Measurements from ENCODE around the gene HACL1. TPM values are rescaled to one million over a fixed set of nuclear protein-coding genes. Genes with fewer than 3 reads are reported as not detected.

Gene HACL1
- total RNA-seq = 35.8 TPM
- polyA plus RNA-seq = 10 to 100 TPM; 35.8 to 44.8 (median 39.1) TPM

- ATAC-seq (ENCODE audit: low read depth in 2 of 2) (peak; percentile 91 to 92), DNase-seq (peak; percentile 98 to 99 (median 99))
- peaks cover 31% of the 10 kb centered on the region for H3K4me1 ChIP-seq (ENCODE audit: control insufficient read depth, insufficient read depth, low read length, poor library complexity, severe bottlenecking)
- H3K36me3 Mint-ChIP-seq = peaks cover 40% of the 10 kb centered on the region
- H3K9me3 ChIP-seq (ENCODE audit: control insufficient read depth in 2 of 2, low read length in 2 of 2) = no peaks in the 10 kb centered on the region
- H3K36me3 ChIP-seq (ENCODE audit: control insufficient read depth, insufficient read depth, low read length) = peaks cover 27% of the 10 kb centered on the region
- H3K4me3 Mint-ChIP-seq = peak within 1 kb of the TSS; percentile 97 to 99 (median 98)
- H3K4me1 Mint-ChIP-seq = peaks cover 23 to 71% (median 53%) of the 10 kb centered on the region in 4 donors
- peak within 1 kb of the TSS; percentile 97 to 99 (median 99) for H3K27ac Mint-ChIP-seq
- peak within 1 kb of the TSS; percentile 94 for H3K4me3 ChIP-seq (ENCODE audit: low read depth, low read length)
- no peaks in the 10 kb centered on the region for H3K27me3 ChIP-seq (ENCODE audit: control insufficient read depth, insufficient read depth, low read length)
- H3K27me3 Mint-ChIP-seq = peaks cover 4% of the 10 kb centered on the region
- peak within 1 kb of the TSS; percentile 95 for H3K27ac ChIP-seq (ENCODE audit: insufficient read depth, low read length, poor library complexity, severe bottlenecking)
- no peaks in the 10 kb centered on the region for H3K9me3 Mint-ChIP-seq
Measured at GRCh38 chr3:15601399-15602145, at the start of gene HACL1, which contains the start of gene BTD. Gene HACL1 (minus strand): TSS chr3:15601569. CDS start chr3:15601463, 106 bp downstream. Gene BTD (plus strand): TSS chr3:15601745. CDS start chr3:15635440, 33,695 bp downstream.

DNA sequence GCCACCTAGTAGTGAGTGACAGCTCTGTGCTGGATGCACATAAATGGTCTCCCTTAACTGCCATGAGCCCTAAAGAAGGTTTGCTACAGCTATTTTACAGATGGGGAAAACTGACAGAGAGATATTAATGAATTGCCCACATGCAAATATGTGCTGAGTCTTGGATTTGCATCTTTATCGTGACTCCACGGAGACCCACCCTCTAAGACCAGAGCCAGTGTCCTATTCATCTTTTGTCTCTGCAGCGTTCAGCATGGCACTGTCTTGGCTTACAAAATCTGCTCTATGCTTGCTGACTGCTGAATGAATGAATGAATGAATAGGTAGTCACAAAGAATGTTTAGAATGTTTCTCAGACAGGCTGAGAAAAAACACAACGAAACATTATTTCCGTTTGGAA lies 48.5 kb upstream of the HACL1 start:
- H3K4me3 Mint-ChIP-seq = no peak overlapping the region
- no peak for ATAC-seq (ENCODE audit: low read depth in 2 of 2)
- peaks cover 0 to 5% (median 2%) of the 10 kb centered on the region in 7 donors for H3K9me3 Mint-ChIP-seq
- H3K36me3 Mint-ChIP-seq = peaks cover 19% of the 10 kb centered on the region
- H3K27me3 Mint-ChIP-seq = no peaks in the 10 kb centered on the region
- peaks cover 32% of the 10 kb centered on the region for H3K4me1 ChIP-seq (ENCODE audit: control insufficient read depth, insufficient read depth, low read length, poor library complexity, severe bottlenecking)
- H3K4me1 Mint-ChIP-seq = peaks cover 8 to 41% (median 34%) of the 10 kb centered on the region in 4 donors
- peaks cover 3% of the 10 kb centered on the region for H3K36me3 ChIP-seq (ENCODE audit: control insufficient read depth, insufficient read depth, low read length)
- no peak overlapping the region for H3K27ac ChIP-seq (ENCODE audit: insufficient read depth, low read length, poor library complexity, severe bottlenecking)
- no peak overlapping the region for H3K4me3 ChIP-seq (ENCODE audit: low read depth, low read length)
- no peaks in the 10 kb centered on the region for H3K27me3 ChIP-seq (ENCODE audit: control insufficient read depth, insufficient read depth, low read length)
- no peak for DNase-seq
- peaks cover 0 to under 1% of the 10 kb centered on the region in 2 experiments for H3K9me3 ChIP-seq (ENCODE audit: control insufficient read depth in 2 of 2, low read length in 2 of 2)
- peak overlapping the region in 1 of 3 donors; percentile 82 for H3K27ac Mint-ChIP-seq

GRCh38 chr3:15649341-15649740 lies 48.0 kb upstream of the HACL1 start:
- Histone ChIP-seq H3K4me1 (ENCODE audit: control insufficient read depth, insufficient read depth, low read length, poor library complexity, severe bottlenecking) (peaks cover 32% of the 10 kb centered on the region), H3K9me3 (ENCODE audit: control insufficient read depth in 2 of 2, low read length in 2 of 2) (no peaks in the 10 kb centered on the region), H3K36me3 (ENCODE audit: control insufficient read depth, insufficient read depth, low read length) (peaks cover 7% of the 10 kb centered on the region), H3K4me3 (ENCODE audit: low read depth, low read length) (no peak overlapping the region), H3K27ac (ENCODE audit: insufficient read depth, low read length, poor library complexity, severe bottlenecking) (no peak overlapping the region), H3K27me3 (ENCODE audit: control insufficient read depth, insufficient read depth, low read length) (no peaks in the 10 kb centered on the region)
- Mint-ChIP-seq H3K27me3 (no peaks in the 10 kb centered on the region), H3K27ac (peak overlapping the region in 2 of 3 donors; percentile 60 to 82), H3K9me3 (peaks cover 0 to 5% (median 2%) of the 10 kb centered on the region in 7 donors), H3K36me3 (peaks cover 22% of the 10 kb centered on the region), H3K4me3 (peak overlapping the region in 1 of 4 donors; percentile 67), H3K4me1 (peaks cover 8 to 41% (median 34%) of the 10 kb centered on the region in 4 donors)
- DNase-seq (no peak), ATAC-seq (ENCODE audit: low read depth in 2 of 2) (no peak)

GRCh38 chr3:15647611-15648167 lies 46.3 kb upstream of the HACL1 start:
- peak overlapping the region; percentile 0 to 89 (median 72) for H3K4me3 Mint-ChIP-seq
- no peaks in the 10 kb centered on the region for H3K27me3 Mint-ChIP-seq
- ATAC-seq (ENCODE audit: low read depth in 2 of 2) (peak; percentile 81 to 82), DNase-seq (peak in 2 of 3 donors; percentile 47 to 86)
- H3K27ac Mint-ChIP-seq = peak overlapping the region in 2 of 3 donors; percentile 47 to 94
- H3K4me1 ChIP-seq (ENCODE audit: control insufficient read depth, insufficient read depth, low read length, poor library complexity, severe bottlenecking) = peaks cover 32% of the 10 kb centered on the region
- peak overlapping the region; percentile 6 for H3K27ac ChIP-seq (ENCODE audit: insufficient read depth, low read length, poor library complexity, severe bottlenecking)
- H3K4me1 Mint-ChIP-seq = peaks cover 8 to 41% (median 33%) of the 10 kb centered on the region in 4 donors
- H3K36me3 ChIP-seq (ENCODE audit: control insufficient read depth, insufficient read depth, low read length) = peaks cover 12% of the 10 kb centered on the region
- H3K36me3 Mint-ChIP-seq = peaks cover 21% of the 10 kb centered on the region
- H3K9me3 Mint-ChIP-seq = peaks cover 0 to 3% (median 0%) of the 10 kb centered on the region in 7 donors
- H3K27me3 ChIP-seq (ENCODE audit: control insufficient read depth, insufficient read depth, low read length) = no peaks in the 10 kb centered on the region
- peak overlapping the region; percentile 59 for H3K4me3 ChIP-seq (ENCODE audit: low read depth, low read length)
- no peaks in the 10 kb centered on the region for H3K9me3 ChIP-seq (ENCODE audit: control insufficient read depth in 2 of 2, low read length in 2 of 2)

DNA sequence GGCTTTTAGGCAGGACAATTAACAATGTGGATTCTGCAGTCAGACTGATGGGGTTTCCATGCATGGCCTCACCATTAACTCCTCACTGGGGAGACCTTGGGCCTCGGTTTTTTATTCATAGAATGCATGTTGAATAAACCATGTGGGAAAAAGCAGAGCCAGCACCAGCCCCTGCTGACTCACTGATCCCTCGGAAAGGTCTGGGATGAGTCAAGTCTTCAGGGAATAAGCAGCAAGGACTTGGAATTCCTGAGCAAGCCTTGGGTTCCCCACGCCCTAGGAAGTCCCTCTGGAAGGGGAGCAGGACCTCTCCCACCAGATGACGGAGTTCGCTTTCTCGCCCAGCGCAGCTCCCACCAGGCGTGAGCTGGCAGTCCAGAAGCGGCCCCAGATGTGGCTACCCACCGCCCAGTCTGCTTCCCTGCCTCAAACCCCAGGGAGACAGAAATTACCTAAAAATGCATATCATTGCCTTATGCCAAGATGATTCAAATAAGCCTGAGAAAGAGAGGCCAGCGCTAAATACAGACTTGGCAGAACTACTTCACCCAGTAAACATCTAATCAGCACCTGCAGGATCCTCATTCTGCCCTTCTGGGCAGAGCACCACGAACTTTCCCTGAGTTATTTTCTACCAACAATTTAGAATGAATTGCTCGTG lies 45.6 kb upstream of the HACL1 start:
- no peak overlapping the region for H3K27ac ChIP-seq (ENCODE audit: insufficient read depth, low read length, poor library complexity, severe bottlenecking)
- peaks cover 32% of the 10 kb centered on the region for H3K4me1 ChIP-seq (ENCODE audit: control insufficient read depth, insufficient read depth, low read length, poor library complexity, severe bottlenecking)
- peaks cover 22% of the 10 kb centered on the region for H3K36me3 Mint-ChIP-seq
- H3K27me3 ChIP-seq (ENCODE audit: control insufficient read depth, insufficient read depth, low read length) = no peaks in the 10 kb centered on the region
- H3K27me3 Mint-ChIP-seq = no peaks in the 10 kb centered on the region
- H3K4me1 Mint-ChIP-seq = peaks cover 8 to 41% (median 32%) of the 10 kb centered on the region in 4 donors
- no peak for DNase-seq
- peak overlapping the region; percentile 0 to 89 (median 72) for H3K4me3 Mint-ChIP-seq
- peak in 1 of 2 donors; percentile 25 for ATAC-seq (ENCODE audit: low read depth in 2 of 2)
- H3K9me3 Mint-ChIP-seq = peaks cover 0 to 1% (median 0%) of the 10 kb centered on the region in 7 donors
- peaks cover 12% of the 10 kb centered on the region for H3K36me3 ChIP-seq (ENCODE audit: control insufficient read depth, insufficient read depth, low read length)
- H3K9me3 ChIP-seq (ENCODE audit: control insufficient read depth in 2 of 2, low read length in 2 of 2) = no peaks in the 10 kb centered on the region
- peak overlapping the region; percentile 59 for H3K4me3 ChIP-seq (ENCODE audit: low read depth, low read length)
- peak overlapping the region; percentile 47 to 94 (median 48) for H3K27ac Mint-ChIP-seq

DNA sequence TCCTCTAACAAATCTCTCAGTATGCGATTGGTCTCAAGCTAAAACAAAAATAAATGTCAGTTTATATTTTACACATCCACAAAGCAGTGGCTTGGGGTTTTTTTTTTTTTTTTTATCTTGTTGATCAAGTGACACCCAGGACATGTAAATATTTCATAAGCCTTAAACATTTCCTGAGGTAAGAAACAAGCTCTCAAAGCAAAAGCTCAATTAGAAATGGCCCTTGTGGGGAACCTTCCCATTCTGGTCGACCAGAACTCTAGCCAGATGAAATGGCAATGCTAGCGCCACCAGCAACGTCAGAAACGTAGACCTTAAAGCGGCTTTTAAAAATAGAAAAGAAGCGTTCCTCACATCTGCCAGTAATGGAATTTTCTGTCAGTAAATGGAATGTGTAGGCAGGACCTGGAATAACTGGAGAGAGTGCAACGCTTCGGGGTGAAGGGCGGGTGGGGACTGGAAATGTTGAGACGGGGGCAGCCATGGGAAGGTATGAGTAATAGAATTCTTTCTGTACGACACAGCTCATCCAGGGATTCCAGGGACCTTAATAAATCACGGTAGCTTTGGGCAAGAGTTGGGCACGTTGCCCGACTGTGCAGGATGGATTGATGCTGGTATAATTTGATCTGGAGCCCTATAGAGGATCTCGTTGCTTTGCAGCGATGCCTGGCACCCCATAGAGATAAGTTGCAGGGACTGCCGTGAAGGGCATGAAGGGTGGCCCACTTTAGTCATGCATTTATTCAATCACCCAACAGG lies 44.6 kb upstream of the HACL1 start:
- H3K27me3 Mint-ChIP-seq = no peaks in the 10 kb centered on the region
- peaks cover 32% of the 10 kb centered on the region for H3K4me1 ChIP-seq (ENCODE audit: control insufficient read depth, insufficient read depth, low read length, poor library complexity, severe bottlenecking)
- H3K36me3 Mint-ChIP-seq = peaks cover 31% of the 10 kb centered on the region
- peaks cover 8 to 43% (median 32%) of the 10 kb centered on the region in 4 donors for H3K4me1 Mint-ChIP-seq
- peak overlapping the region in 1 of 4 donors; percentile 12 for H3K4me3 Mint-ChIP-seq
- no peaks in the 10 kb centered on the region for H3K9me3 ChIP-seq (ENCODE audit: control insufficient read depth in 2 of 2, low read length in 2 of 2)
- ATAC-seq (ENCODE audit: low read depth in 2 of 2) (no peak), DNase-seq (no peak)
- H3K9me3 Mint-ChIP-seq = peaks cover 0 to 1% (median 0%) of the 10 kb centered on the region in 7 donors
- no peak overlapping the region for H3K27ac ChIP-seq (ENCODE audit: insufficient read depth, low read length, poor library complexity, severe bottlenecking)
- no peak overlapping the region for H3K27ac Mint-ChIP-seq
- peaks cover 12% of the 10 kb centered on the region for H3K36me3 ChIP-seq (ENCODE audit: control insufficient read depth, insufficient read depth, low read length)
- H3K27me3 ChIP-seq (ENCODE audit: control insufficient read depth, insufficient read depth, low read length) = no peaks in the 10 kb centered on the region
- H3K4me3 ChIP-seq (ENCODE audit: low read depth, low read length) = no peak overlapping the region

- no peak overlapping the region for H3K27ac ChIP-seq (ENCODE audit: insufficient read depth, low read length, poor library complexity, severe bottlenecking)
- H3K36me3 ChIP-seq (ENCODE audit: control insufficient read depth, insufficient read depth, low read length) = peaks cover 12% of the 10 kb centered on the region
- H3K27me3 ChIP-seq (ENCODE audit: control insufficient read depth, insufficient read depth, low read length) = no peaks in the 10 kb centered on the region
- no peak overlapping the region for H3K4me3 ChIP-seq (ENCODE audit: low read depth, low read length)
- no peak overlapping the region for H3K4me3 Mint-ChIP-seq
- peaks cover 31% of the 10 kb centered on the region for H3K36me3 Mint-ChIP-seq
- no peaks in the 10 kb centered on the region for H3K9me3 ChIP-seq (ENCODE audit: control insufficient read depth in 2 of 2, low read length in 2 of 2)
- no peak overlapping the region for H3K27ac Mint-ChIP-seq
- H3K9me3 Mint-ChIP-seq = peaks cover 0 to 1% (median 0%) of the 10 kb centered on the region in 7 donors
- H3K4me1 ChIP-seq (ENCODE audit: control insufficient read depth, insufficient read depth, low read length, poor library complexity, severe bottlenecking) = peaks cover 32% of the 10 kb centered on the region
- DNase-seq (no peak), ATAC-seq (ENCODE audit: low read depth in 2 of 2) (no peak)
- peaks cover 8 to 43% (median 31%) of the 10 kb centered on the region in 4 donors for H3K4me1 Mint-ChIP-seq
- no peaks in the 10 kb centered on the region for H3K27me3 Mint-ChIP-seq
Measured at GRCh38 chr3:15645246-15645645, 43.9 kb upstream of the HACL1 start.
